Activated CD8-positive, alpha-beta T cell treated with anti-CD3 and anti-CD28 coated beads, Interleukin-2, amount 10 ng/mL, durations not matched to agents 7 days and 5 days (primary cell): Measurements from ENCODE around the gene ANKS1B. TPM values are rescaled to one million over a fixed set of nuclear protein-coding genes. Genes with fewer than 3 reads are reported as not detected.

Experiments
- ATAC-seq: fragments of 150-1000 bp; cut with Tn5 transposase; one replicate; pipeline ENCODE4 v1.10.0; 2021; ENCODE audit warnings: moderate library complexity
- CTCF ChIA-PET: fragments of 350-600 bp; sonication (Branson Sonifier 250); formaldehyde crosslinking; loops from one replicate; lab custom pipeline; 2021; ENCODE audit warnings: antibody characterized with exemption; lab: Charles Lee
- POLR2A ChIA-PET: fragments of 350-600 bp; sonication (Branson Sonifier 250); formaldehyde crosslinking; loops from one replicate; lab custom pipeline; 2021; ENCODE audit warnings: antibody characterized with exemption; lab: Charles Lee
- DNase-seq: peaks from one replicate; pipeline ENCODE4 v3.0.0-alpha.2; 2020
- H3K27ac Mint-ChIP-seq: one replicate; pipeline ENCODE4 v1.8.0; 2021; ENCODE audit warnings: mild to moderate bottlenecking, mixed read lengths
- H3K27me3 Mint-ChIP-seq: one replicate; pipeline ENCODE4 v1.8.0; 2021; ENCODE audit warnings: low read depth, mixed read lengths
- H3K36me3 Mint-ChIP-seq: one replicate; pipeline ENCODE4 v1.8.0; 2021; ENCODE audit warnings: low read depth, mixed read lengths
- H3K4me1 Mint-ChIP-seq: one replicate; pipeline ENCODE4 v1.8.0; 2021; ENCODE audit warnings: low read depth, mixed read lengths
- H3K4me3 Mint-ChIP-seq: one replicate; pipeline ENCODE4 v1.8.0; 2021; ENCODE audit warnings: mild to moderate bottlenecking, mixed read lengths
- H3K9me3 Mint-ChIP-seq: one replicate; pipeline ENCODE4 v1.8.0; 2022; ENCODE audit warnings: mixed read lengths; ENCODE audit not compliant: insufficient read depth
- total RNA-seq, 2 experiments: library from RNA; stranded (reverse); gene quantifications; one replicate each; pipeline ENCODE4 v1.2.3, GENCODE V29; 2021

The ANKS1B gene
- total RNA-seq, 2 experiments from 2014 or later, result not detected

- Mint-ChIP-seq H3K27me3 (no peaks in the 10 kb centered on the region), H3K4me3 (no peak overlapping the region), H3K9me3 (no peaks in the 10 kb centered on the region)
Measured at GRCh38 chr12:99911967-99912366, 72.8 kb downstream of the ANKS1B start.

GRCh38 chr12:99911081-99911480, 73.7 kb downstream of the ANKS1B start:
- H3K27me3 Mint-ChIP-seq, result no peaks in the 10 kb centered on the region
- no peak for DNase-seq
- H3K27ac Mint-ChIP-seq, result no peak overlapping the region
- no peaks in the 10 kb centered on the region for H3K9me3 Mint-ChIP-seq
- no peaks in the 10 kb centered on the region for H3K36me3 Mint-ChIP-seq
- ATAC-seq, result no peak
- CTCF ChIA-PET, result no interaction called here
- no peak overlapping the region for H3K4me3 Mint-ChIP-seq
- no peaks in the 10 kb centered on the region for H3K4me1 Mint-ChIP-seq
- POLR2A ChIA-PET, result no interaction called here

More at GRCh38 chr12:99911967-99912366, 72.8 kb downstream of the ANKS1B start:
- no peak overlapping the region for H3K27ac Mint-ChIP-seq
- ChIA-PET CTCF (no interaction called here), POLR2A (no interaction called here)
- DNase-seq (no peak), ATAC-seq (no peak)
- H3K4me1 Mint-ChIP-seq, result no peaks in the 10 kb centered on the region
- H3K36me3 Mint-ChIP-seq, result no peaks in the 10 kb centered on the region

GRCh38 chr12:99910342-99910741, 74.4 kb downstream of the ANKS1B start:
- Mint-ChIP-seq H3K36me3 (no peaks in the 10 kb centered on the region), H3K9me3 (no peaks in the 10 kb centered on the region), H3K4me1 (no peaks in the 10 kb centered on the region), H3K4me3 (no peak overlapping the region), H3K27me3 (no peaks in the 10 kb centered on the region), H3K27ac (no peak overlapping the region)
- ATAC-seq, result no peak
- POLR2A ChIA-PET, result no interaction called here
- no peak for DNase-seq
- CTCF ChIA-PET, result no interaction called here

DNA sequence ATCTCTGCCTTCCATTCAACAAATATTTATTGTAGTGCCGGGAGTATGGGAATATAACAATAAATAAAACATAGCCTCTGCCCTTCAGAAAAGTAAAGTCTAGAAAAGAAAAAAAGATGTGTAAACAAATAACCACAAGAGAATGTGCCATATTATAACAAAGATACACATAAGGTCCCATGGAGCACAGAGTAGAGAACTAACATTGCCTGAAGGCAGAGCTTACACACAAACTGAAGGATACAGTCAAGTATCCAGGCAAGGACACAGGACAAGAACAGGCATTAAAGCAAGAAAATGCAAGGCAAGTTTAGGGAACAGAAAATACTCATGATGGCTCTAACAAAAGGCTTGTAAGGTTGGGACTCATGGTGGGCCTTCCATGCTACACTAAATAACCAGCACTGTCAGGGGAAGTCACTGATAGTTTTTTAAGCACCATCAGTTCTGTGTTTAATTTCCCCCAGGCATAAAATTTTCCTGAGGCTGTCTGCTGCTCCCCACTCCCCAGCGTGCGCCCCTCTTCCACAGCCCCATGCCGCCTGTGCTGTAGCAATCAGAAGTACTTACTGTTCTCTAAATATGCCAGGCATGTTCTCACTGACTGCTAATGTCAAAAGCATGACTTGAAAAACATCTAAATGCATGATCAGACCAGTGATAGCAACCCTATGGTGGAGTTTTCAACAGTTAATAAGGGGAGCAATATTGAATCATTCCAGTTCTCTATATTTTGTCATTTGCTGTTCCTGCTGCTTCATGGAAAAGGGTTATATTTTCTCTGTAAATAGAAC, 77.8 kb downstream of the ANKS1B start:
- no peaks in the 10 kb centered on the region for H3K9me3 Mint-ChIP-seq
- CTCF ChIA-PET, result no interaction called here
- H3K27ac Mint-ChIP-seq, result no peak overlapping the region
- POLR2A ChIA-PET, result no interaction called here
- ATAC-seq (no peak), DNase-seq (no peak)
- no peaks in the 10 kb centered on the region for H3K4me1 Mint-ChIP-seq
- no peaks in the 10 kb centered on the region for H3K36me3 Mint-ChIP-seq
- no peak overlapping the region for H3K4me3 Mint-ChIP-seq
- no peaks in the 10 kb centered on the region for H3K27me3 Mint-ChIP-seq

DNA sequence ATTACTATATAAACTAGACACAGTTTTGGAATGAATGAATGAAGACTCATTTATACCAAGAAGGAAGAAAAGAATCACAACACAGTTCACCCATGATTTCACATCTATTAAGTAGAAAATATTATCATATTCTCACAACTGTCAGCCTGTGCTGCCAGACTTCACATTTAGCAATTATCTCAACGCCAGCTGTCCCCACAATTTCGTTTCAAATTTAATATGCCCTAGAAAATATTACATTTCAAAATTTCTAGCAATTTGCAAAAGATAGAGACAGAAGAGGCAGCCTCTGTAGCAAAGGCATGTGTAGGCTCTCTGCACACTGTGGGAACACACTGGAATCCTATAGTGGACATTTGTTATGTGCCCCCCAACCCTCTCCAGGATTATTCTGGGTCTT, 83.6 kb downstream of the ANKS1B start:
- H3K9me3 Mint-ChIP-seq, result no peaks in the 10 kb centered on the region
- POLR2A ChIA-PET, result no interaction called here
- CTCF ChIA-PET, result no interaction called here
- H3K4me3 Mint-ChIP-seq, result no peak overlapping the region
- H3K27ac Mint-ChIP-seq, result no peak overlapping the region
- H3K4me1 Mint-ChIP-seq, result no peaks in the 10 kb centered on the region
- no peak for ATAC-seq
- H3K36me3 Mint-ChIP-seq, result no peaks in the 10 kb centered on the region
- H3K27me3 Mint-ChIP-seq, result no peaks in the 10 kb centered on the region
- DNase-seq, result no peak

- Mint-ChIP-seq H3K4me3 (no peak overlapping the region), H3K9me3 (no peaks in the 10 kb centered on the region), H3K27ac (no peak overlapping the region), H3K27me3 (no peaks in the 10 kb centered on the region), H3K36me3 (no peaks in the 10 kb centered on the region), H3K4me1 (no peaks in the 10 kb centered on the region)
- ATAC-seq (no peak), DNase-seq (no peak)
- POLR2A ChIA-PET, result no interaction called here
- CTCF ChIA-PET, result no interaction called here
Measured at GRCh38 chr12:99898645-99899044, 86.1 kb downstream of the ANKS1B start.

DNA sequence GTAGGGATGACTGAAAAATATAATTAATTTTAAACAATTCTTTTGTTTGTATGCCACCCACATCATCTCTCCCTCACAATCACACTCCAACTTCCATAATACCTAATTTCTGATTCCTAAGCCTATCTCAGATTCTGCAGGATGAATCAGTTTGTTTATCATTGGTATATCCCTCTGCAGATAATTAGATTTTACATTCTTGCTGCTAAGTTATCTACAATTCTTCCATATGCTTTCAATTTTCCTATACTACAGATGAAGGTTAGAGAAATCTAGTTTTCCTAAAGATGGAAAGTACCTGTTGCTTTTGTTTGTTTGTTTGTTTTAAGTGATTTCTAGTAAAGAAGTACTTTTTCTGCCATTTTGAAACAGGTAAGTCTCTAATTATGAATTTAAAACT, 105.3 kb downstream of the ANKS1B start:
- H3K27me3 Mint-ChIP-seq, result no peaks in the 10 kb centered on the region
- ATAC-seq (no peak), DNase-seq (no peak)
- H3K27ac Mint-ChIP-seq, result no peak overlapping the region
- H3K4me1 Mint-ChIP-seq, result no peaks in the 10 kb centered on the region
- H3K4me3 Mint-ChIP-seq, result no peak overlapping the region
- CTCF ChIA-PET, result no interaction called here
- no peaks in the 10 kb centered on the region for H3K36me3 Mint-ChIP-seq
- POLR2A ChIA-PET, result no interaction called here
- H3K9me3 Mint-ChIP-seq, result no peaks in the 10 kb centered on the region

- no peak for ATAC-seq
- H3K27ac Mint-ChIP-seq, result no peak overlapping the region
- no peaks in the 10 kb centered on the region for H3K27me3 Mint-ChIP-seq
- ChIA-PET POLR2A (no interaction called here), CTCF (no interaction called here)
- H3K36me3 Mint-ChIP-seq, result no peaks in the 10 kb centered on the region
- H3K4me1 Mint-ChIP-seq, result no peaks in the 10 kb centered on the region
- DNase-seq, result no peak
- no peak overlapping the region for H3K4me3 Mint-ChIP-seq
- no peaks in the 10 kb centered on the region for H3K9me3 Mint-ChIP-seq
Measured at GRCh38 chr12:99875081-99875480, 109.7 kb downstream of the ANKS1B start.

GRCh38 chr12:99870085-99870484, 114.7 kb downstream of the ANKS1B start:
- Mint-ChIP-seq H3K36me3 (no peaks in the 10 kb centered on the region), H3K4me3 (no peak overlapping the region), H3K27me3 (no peaks in the 10 kb centered on the region), H3K9me3 (no peaks in the 10 kb centered on the region), H3K4me1 (no peaks in the 10 kb centered on the region), H3K27ac (no peak overlapping the region)
- ATAC-seq (no peak), DNase-seq (no peak)
- CTCF ChIA-PET, result no interaction called here
- POLR2A ChIA-PET, result no interaction called here

- DNase-seq, result no peak
- ChIA-PET POLR2A (no interaction called here), CTCF (no interaction called here)
- H3K27ac Mint-ChIP-seq, result no peak overlapping the region
- no peaks in the 10 kb centered on the region for H3K9me3 Mint-ChIP-seq
- no peaks in the 10 kb centered on the region for H3K36me3 Mint-ChIP-seq
- no peak for ATAC-seq
- H3K4me3 Mint-ChIP-seq, result no peak overlapping the region
- H3K4me1 Mint-ChIP-seq, result no peaks in the 10 kb centered on the region
- H3K27me3 Mint-ChIP-seq, result no peaks in the 10 kb centered on the region
Measured at GRCh38 chr12:99861731-99862130, 123.0 kb downstream of the ANKS1B start.

DNA sequence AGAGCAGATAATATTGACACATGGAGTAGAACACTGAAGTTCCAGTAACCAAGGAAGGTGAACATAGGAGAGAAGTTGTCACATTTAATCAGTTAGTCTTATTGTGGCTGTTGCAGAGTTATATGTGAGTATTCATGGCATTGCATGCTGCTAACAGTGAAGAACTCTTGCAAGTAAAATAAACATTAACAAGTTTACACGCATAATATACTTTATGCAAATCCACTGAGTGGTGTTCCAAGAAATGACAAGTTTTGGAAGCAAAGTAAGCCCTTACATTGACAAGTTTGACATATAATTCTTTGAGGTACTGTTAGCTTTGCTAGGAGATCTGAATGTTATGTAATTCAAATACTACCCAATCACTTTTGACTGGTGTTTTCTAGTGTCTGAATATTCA, 125.6 kb downstream of the ANKS1B start:
- ChIA-PET POLR2A (no interaction called here), CTCF (no interaction called here)
- H3K4me1 Mint-ChIP-seq, result no peaks in the 10 kb centered on the region
- no peaks in the 10 kb centered on the region for H3K9me3 Mint-ChIP-seq
- ATAC-seq (no peak), DNase-seq (no peak)
- no peaks in the 10 kb centered on the region for H3K36me3 Mint-ChIP-seq
- H3K27me3 Mint-ChIP-seq, result no peaks in the 10 kb centered on the region
- no peak overlapping the region for H3K4me3 Mint-ChIP-seq
- no peak overlapping the region for H3K27ac Mint-ChIP-seq

- Mint-ChIP-seq H3K36me3 (no peaks in the 10 kb centered on the region), H3K4me3 (no peak overlapping the region), H3K4me1 (no peaks in the 10 kb centered on the region), H3K27me3 (no peaks in the 10 kb centered on the region), H3K27ac (no peak overlapping the region), H3K9me3 (no peaks in the 10 kb centered on the region)
- DNase-seq (no peak), ATAC-seq (no peak)
- ChIA-PET POLR2A (no interaction called here), CTCF (no interaction called here)
Measured at GRCh38 chr12:99852666-99853065, 132.1 kb downstream of the ANKS1B start.

DNA sequence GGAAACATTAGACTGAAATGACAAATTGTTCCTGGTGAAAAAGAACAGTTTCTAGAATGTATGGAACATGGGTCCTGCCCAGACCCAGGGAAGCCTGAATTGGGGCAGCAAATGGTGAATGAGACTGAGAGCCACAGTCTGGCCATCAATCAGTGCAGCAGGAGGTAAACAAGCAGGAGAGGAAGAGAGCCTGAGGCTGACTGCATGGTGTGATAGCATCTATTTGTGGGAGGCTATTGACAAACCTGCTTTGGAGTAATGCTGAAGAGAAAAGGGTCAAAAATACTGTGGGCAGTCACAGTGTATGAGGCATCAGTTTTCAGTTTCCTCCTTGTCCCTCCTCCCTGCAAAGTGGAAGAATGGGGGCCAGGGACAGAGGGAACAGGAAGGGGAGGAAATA, 136.8 kb downstream of the ANKS1B start:
- Mint-ChIP-seq H3K36me3 (no peaks in the 10 kb centered on the region), H3K4me1 (no peaks in the 10 kb centered on the region), H3K27me3 (no peaks in the 10 kb centered on the region), H3K27ac (no peak overlapping the region), H3K4me3 (no peak overlapping the region), H3K9me3 (no peaks in the 10 kb centered on the region)
- ChIA-PET POLR2A (no interaction called here), CTCF (no interaction called here)
- ATAC-seq (no peak), DNase-seq (no peak)
